ENCODE data around the gene TXNRD1.

The TXNRD1 gene

DNA sequence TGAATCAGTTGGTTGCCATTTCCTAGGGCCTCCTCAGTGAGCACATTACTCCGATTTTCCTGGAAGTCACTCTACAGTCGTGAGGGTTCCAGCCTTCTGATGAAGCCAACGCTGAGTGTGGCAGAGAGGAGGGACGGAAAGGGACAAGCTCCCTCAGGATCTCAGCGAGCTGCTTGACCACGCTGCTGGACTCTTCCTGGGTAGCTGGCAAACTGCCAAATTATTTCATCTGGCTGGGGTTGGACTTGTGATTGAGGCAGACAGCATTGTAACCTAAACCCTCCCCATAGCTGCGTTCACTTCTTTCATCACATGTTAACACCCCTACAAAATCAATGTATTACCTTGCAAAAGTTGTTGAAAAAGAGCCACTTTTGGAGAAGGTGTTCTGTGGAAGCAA lies 171.6 kb downstream of the TXNRD1 start (continued):
- TF ChIP-seq, protein P1, sequence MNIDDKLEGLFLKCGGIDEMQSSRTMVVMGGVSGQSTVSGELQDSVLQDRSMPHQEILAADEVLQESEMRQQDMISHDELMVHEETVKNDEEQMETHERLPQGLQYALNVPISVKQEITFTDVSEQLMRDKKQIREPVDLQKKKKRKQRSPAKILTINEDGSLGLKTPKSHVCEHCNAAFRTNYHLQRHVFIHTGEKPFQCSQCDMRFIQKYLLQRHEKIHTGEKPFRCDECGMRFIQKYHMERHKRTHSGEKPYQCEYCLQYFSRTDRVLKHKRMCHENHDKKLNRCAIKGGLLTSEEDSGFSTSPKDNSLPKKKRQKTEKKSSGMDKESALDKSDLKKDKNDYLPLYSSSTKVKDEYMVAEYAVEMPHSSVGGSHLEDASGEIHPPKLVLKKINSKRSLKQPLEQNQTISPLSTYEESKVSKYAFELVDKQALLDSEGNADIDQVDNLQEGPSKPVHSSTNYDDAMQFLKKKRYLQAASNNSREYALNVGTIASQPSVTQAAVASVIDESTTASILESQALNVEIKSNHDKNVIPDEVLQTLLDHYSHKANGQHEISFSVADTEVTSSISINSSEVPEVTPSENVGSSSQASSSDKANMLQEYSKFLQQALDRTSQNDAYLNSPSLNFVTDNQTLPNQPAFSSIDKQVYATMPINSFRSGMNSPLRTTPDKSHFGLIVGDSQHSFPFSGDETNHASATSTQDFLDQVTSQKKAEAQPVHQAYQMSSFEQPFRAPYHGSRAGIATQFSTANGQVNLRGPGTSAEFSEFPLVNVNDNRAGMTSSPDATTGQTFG (tag by site-specific recombination; IDR thresholded peaks at IDR 0.05; ENCODE audit: borderline replicate concordance), result no peak
- TF ChIP-seq EGR2 (tag by site-specific recombination; IDR thresholded peaks at IDR 0.05; ENCODE audit: low read depth), result no peak
- no peak for TF ChIP-seq TCF7L2 (IDR thresholded peaks at IDR 0.05; ENCODE audit: borderline replicate concordance, low read depth, low read length)
- no peak for TF ChIP-seq ZBTB21 (tag by site-specific recombination; IDR thresholded peaks at IDR 0.05)
- no peak for TF ChIP-seq SCRT1 (tag by site-specific recombination; IDR thresholded peaks at IDR 0.05; ENCODE audit: borderline replicate concordance)
- TF ChIP-seq, protein P2, sequence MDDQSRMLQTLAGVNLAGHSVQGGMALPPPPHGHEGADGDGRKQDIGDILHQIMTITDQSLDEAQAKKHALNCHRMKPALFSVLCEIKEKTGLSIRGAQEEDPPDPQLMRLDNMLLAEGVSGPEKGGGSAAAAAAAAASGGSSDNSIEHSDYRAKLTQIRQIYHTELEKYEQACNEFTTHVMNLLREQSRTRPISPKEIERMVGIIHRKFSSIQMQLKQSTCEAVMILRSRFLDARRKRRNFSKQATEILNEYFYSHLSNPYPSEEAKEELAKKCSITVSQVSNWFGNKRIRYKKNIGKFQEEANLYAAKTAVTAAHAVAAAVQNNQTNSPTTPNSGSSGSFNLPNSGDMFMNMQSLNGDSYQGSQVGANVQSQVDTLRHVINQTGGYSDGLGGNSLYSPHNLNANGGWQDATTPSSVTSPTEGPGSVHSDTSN (CRISPR knock-in tag; IDR thresholded peaks at IDR 0.05), result no peak
- TF ChIP-seq MZF1 (tag by site-specific recombination; IDR thresholded peaks at IDR 0.05; ENCODE audit: borderline replicate concordance), result no peak
- peak; percentile 90 for TF ChIP-seq ZNF544 (tag by site-specific recombination; IDR thresholded peaks at IDR 0.05)
- TF ChIP-seq SP3 (tag by site-specific recombination; IDR thresholded peaks at IDR 0.05), result no peak
- TF ChIP-seq HOXC10 (CRISPR knock-in tag; IDR thresholded peaks at IDR 0.05), result no peak
- TF ChIP-seq, protein P3, sequence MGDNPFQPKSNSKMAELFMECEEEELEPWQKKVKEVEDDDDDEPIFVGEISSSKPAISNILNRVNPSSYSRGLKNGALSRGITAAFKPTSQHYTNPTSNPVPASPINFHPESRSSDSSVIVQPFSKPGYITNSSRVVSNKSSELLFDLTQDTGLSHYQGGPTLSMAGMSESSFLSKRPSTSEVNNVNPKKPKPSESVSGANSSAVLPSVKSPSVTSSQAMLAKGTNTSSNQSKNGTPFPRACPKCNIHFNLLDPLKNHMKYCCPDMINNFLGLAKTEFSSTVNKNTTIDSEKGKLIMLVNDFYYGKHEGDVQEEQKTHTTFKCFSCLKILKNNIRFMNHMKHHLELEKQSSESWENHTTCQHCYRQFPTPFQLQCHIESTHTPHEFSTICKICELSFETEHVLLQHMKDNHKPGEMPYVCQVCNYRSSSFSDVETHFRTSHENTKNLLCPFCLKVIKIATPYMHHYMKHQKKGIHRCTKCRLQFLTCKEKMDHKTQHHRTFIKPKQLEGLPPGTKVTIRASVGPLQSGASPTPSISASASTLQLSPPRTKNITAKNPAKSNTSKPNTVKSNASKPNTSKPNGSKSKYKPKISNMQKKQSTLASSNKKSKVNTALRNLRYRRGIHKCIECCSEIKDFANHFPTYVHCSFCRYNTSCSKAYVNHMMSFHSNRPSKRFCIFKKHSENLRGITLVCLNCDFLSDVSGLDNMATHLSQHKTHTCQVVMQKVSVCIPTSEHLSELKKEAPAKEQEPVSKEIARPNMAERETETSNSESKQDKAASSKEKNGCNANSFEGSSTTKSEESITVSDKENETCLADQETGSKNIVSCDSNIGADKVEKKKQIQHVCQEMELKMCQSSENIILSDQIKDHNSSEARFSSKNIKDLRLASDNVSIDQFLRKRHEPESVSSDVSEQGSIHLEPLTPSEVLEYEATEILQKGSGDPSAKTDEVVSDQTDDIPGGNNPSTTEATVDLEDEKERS (tag by site-specific recombination; IDR thresholded peaks at IDR 0.05), result no peak
- TF ChIP-seq OVOL3 (tag by site-specific recombination; IDR thresholded peaks at IDR 0.05), result no peak
- TF ChIP-seq ZNF223 (tag by site-specific recombination; IDR thresholded peaks at IDR 0.05), result no peak
- TF ChIP-seq, protein P4, sequence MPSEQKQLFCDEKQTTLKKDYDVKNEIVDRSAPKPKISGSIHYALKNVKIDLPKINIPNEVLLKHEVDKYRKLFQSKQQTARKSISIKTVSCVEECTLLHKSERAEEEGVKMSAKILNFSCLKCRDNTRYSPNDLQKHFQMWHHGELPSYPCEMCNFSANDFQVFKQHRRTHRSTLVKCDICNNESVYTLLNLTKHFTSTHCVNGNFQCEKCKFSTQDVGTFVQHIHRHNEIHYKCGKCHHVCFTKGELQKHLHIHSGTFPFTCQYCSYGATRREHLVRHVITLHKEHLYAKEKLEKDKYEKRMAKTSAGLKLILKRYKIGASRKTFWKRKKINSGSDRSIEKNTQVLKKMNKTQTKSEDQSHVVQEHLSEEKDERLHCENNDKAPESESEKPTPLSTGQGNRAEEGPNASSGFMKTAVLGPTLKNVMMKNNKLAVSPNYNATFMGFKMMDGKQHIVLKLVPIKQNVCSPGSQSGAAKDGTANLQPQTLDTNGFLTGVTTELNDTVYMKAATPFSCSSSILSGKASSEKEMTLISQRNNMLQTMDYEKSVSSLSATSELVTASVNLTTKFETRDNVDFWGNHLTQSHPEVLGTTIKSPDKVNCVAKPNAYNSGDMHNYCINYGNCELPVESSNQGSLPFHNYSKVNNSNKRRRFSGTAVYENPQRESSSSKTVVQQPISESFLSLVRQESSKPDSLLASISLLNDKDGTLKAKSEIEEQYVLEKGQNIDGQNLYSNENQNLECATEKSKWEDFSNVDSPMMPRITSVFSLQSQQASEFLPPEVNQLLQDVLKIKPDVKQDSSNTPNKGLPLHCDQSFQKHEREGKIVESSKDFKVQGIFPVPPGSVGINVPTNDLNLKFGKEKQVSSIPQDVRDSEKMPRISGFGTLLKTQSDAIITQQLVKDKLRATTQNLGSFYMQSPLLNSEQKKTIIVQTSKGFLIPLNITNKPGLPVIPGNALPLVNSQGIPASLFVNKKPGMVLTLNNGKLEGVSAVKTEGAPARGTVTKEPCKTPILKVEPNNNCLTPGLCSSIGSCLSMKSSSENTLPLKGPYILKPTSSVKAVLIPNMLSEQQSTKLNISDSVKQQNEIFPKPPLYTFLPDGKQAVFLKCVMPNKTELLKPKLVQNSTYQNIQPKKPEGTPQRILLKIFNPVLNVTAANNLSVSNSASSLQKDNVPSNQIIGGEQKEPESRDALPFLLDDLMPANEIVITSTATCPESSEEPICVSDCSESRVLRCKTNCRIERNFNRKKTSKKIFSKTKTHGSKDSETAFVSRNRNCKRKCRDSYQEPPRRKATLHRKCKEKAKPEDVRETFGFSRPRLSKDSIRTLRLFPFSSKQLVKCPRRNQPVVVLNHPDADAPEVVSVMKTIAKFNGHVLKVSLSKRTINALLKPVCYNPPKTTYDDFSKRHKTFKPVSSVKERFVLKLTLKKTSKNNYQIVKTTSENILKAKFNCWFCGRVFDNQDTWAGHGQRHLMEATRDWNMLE (tag by site-specific recombination; conservative IDR thresholded peaks at IDR 0.05; ENCODE audit: low read depth), result no peak
- TF ChIP-seq ZNF664 (tag by site-specific recombination; IDR thresholded peaks at IDR 0.05), result no peak
- no peak for TF ChIP-seq ZNF121 (tag by site-specific recombination; IDR thresholded peaks at IDR 0.05)
- no peak for TF ChIP-seq GLIS1 (tag by site-specific recombination; IDR thresholded peaks at IDR 0.05)
- TF ChIP-seq ZNF549 (tag by site-specific recombination; IDR thresholded peaks at IDR 0.05), result peak; percentile 68; the same call in 1 of the 2 replicates
- 0 out of 2 replicates have a peak, but pooled peaks have one; percentile 31 for TF ChIP-seq ZNF571 (tag by site-specific recombination; IDR thresholded peaks at IDR 0.05)
- TF ChIP-seq, protein P5, sequence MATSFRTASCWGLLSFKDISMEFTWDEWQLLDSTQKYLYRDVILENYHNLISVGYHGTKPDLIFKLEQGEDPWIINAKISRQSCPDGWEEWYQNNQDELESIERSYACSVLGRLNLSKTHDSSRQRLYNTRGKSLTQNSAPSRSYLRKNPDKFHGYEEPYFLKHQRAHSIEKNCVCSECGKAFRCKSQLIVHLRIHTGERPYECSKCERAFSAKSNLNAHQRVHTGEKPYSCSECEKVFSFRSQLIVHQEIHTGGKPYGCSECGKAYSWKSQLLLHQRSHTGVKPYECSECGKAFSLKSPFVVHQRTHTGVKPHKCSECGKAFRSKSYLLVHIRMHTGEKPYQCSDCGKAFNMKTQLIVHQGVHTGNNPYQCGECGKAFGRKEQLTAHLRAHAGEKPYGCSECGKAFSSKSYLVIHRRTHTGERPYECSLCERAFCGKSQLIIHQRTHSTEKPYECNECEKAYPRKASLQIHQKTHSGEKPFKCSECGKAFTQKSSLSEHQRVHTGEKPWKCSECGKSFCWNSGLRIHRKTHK (tag by site-specific recombination; IDR thresholded peaks at IDR 0.05), result no peak
- TF ChIP-seq, protein P6, sequence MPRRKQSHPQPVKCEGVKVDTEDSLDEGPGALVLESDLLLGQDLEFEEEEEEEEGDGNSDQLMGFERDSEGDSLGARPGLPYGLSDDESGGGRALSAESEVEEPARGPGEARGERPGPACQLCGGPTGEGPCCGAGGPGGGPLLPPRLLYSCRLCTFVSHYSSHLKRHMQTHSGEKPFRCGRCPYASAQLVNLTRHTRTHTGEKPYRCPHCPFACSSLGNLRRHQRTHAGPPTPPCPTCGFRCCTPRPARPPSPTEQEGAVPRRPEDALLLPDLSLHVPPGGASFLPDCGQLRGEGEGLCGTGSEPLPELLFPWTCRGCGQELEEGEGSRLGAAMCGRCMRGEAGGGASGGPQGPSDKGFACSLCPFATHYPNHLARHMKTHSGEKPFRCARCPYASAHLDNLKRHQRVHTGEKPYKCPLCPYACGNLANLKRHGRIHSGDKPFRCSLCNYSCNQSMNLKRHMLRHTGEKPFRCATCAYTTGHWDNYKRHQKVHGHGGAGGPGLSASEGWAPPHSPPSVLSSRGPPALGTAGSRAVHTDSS (tag by site-specific recombination; IDR thresholded peaks at IDR 0.05), result no peak
- TF ChIP-seq ZNF514 (tag by site-specific recombination; IDR thresholded peaks at IDR 0.05), result no peak
- TF ChIP-seq KLF8 (tag by site-specific recombination; IDR thresholded peaks at IDR 0.05), result no peak
- TF ChIP-seq, protein P7, sequence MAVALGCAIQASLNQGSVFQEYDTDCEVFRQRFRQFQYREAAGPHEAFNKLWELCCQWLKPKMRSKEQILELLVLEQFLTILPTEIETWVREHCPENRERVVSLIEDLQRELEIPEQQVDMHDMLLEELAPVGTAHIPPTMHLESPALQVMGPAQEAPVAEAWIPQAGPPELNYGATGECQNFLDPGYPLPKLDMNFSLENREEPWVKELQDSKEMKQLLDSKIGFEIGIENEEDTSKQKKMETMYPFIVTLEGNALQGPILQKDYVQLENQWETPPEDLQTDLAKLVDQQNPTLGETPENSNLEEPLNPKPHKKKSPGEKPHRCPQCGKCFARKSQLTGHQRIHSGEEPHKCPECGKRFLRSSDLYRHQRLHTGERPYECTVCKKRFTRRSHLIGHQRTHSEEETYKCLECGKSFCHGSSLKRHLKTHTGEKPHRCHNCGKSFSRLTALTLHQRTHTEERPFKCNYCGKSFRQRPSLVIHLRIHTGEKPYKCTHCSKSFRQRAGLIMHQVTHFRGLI (tag by site-specific recombination; IDR thresholded peaks at IDR 0.05), result no peak
